H9 (cell line): ENCODE data around the gene DCTPP1. TPM values are rescaled to one million over a fixed set of nuclear protein-coding genes. Genes with fewer than 3 reads are reported as not detected.
A peak's percentile ranks its signal among the peaks of the same experiment; 100 is the strongest.

ENCODE experiments used
- DNase-seq: peaks from one replicate; pipeline ENCODE4 v3.0.0-alpha.2; 2017
- H2AFZ ChIP-seq: one replicate; pipeline ENCODE4 v1.6.1; 2013; ENCODE audit warnings: mild to moderate bottlenecking, low read length, control low read depth, moderate library complexity
- H2AK5ac ChIP-seq: 2 replicates; pipeline ENCODE4 v1.6.1; 2013; ENCODE audit warnings: low read length, control low read depth, mixed read lengths; ENCODE audit not compliant: insufficient read length
- H2BK120ac ChIP-seq: one replicate; pipeline ENCODE4 v1.6.1; 2013; ENCODE audit warnings: low read depth, mild to moderate bottlenecking, low read length, control low read depth, inconsistent platforms; ENCODE audit not compliant: poor library complexity, severe bottlenecking
- H2BK12ac ChIP-seq: 2 replicates; pipeline ENCODE4 v1.6.1; 2013; ENCODE audit warnings: low read length, control low read depth, mixed read lengths, low read depth; ENCODE audit not compliant: insufficient read length
- H2BK15ac ChIP-seq: 2 replicates; pipeline ENCODE4 v1.6.1; 2013; ENCODE audit warnings: low read depth, low read length, control low read depth
- H2BK20ac ChIP-seq: one replicate; pipeline ENCODE4 v1.6.1; 2013; ENCODE audit warnings: low read depth, mild to moderate bottlenecking, low read length, control low read depth, inconsistent platforms; ENCODE audit not compliant: poor library complexity, severe bottlenecking
- H2BK5ac ChIP-seq: 2 replicates; pipeline ENCODE4 v1.6.1; 2013; ENCODE audit warnings: low read length, control low read depth, mixed read lengths; ENCODE audit not compliant: insufficient read length
- H3K14ac ChIP-seq: 2 replicates; pipeline ENCODE4 v1.6.1; 2013; ENCODE audit warnings: low read length, control low read depth; ENCODE audit not compliant: insufficient read depth
- H3K18ac ChIP-seq: 2 replicates; pipeline ENCODE4 v1.6.1; 2013; ENCODE audit warnings: low read depth, mild to moderate bottlenecking, mixed read lengths, low read length, control low read depth; ENCODE audit not compliant: insufficient read length
- H3K23ac ChIP-seq: 2 replicates; pipeline ENCODE4 v1.6.1; 2013; ENCODE audit warnings: low read length, control low read depth, mixed read lengths, low read depth; ENCODE audit not compliant: insufficient read length
- H3K23me2 ChIP-seq: 2 replicates; pipeline ENCODE4 v1.6.1; 2013; ENCODE audit warnings: low read depth, mild to moderate bottlenecking, mixed read lengths, low read length, control low read depth; ENCODE audit not compliant: insufficient read length, poor library complexity, severe bottlenecking
- H3K27ac ChIP-seq: 2 replicates; pipeline ENCODE4 v1.5.1; 2013; ENCODE audit warnings: low read length, control low read depth, mixed read lengths, low read depth; ENCODE audit not compliant: insufficient read length
- H3K27me3 ChIP-seq: 2 replicates; pipeline ENCODE4 v1.6.1; 2013; ENCODE audit warnings: low read length, control low read depth, inconsistent platforms; ENCODE audit not compliant: insufficient read depth
- H3K4ac ChIP-seq: 2 replicates; pipeline ENCODE4 v1.6.1; 2013; ENCODE audit warnings: low read depth, mild to moderate bottlenecking, control low read depth, inconsistent platforms, low read length, moderate library complexity
- H3K4me1 ChIP-seq: 2 replicates; pipeline ENCODE4 v1.6.1; 2013; ENCODE audit warnings: low read length, control low read depth, inconsistent platforms; ENCODE audit not compliant: insufficient read depth
- H3K4me2 ChIP-seq: 2 replicates; pipeline ENCODE4 v1.6.1; 2013; ENCODE audit warnings: low read length, control low read depth, mixed read lengths; ENCODE audit not compliant: insufficient read length, insufficient read depth
- H3K56ac ChIP-seq: 2 replicates; pipeline ENCODE4 v1.6.1; 2013; ENCODE audit warnings: low read depth, mild to moderate bottlenecking, mixed read lengths, low read length, control low read depth; ENCODE audit not compliant: insufficient read length
- H3K79me1 ChIP-seq: 2 replicates; pipeline ENCODE4 v1.6.1; 2013; ENCODE audit warnings: low read depth, mild to moderate bottlenecking, moderate library complexity, low read length, control low read depth, inconsistent platforms; ENCODE audit not compliant: insufficient read depth, poor library complexity, severe bottlenecking
- H3K79me2 ChIP-seq: 2 replicates; pipeline ENCODE4 v1.6.1; 2013; ENCODE audit warnings: low read length, control low read depth, inconsistent platforms; ENCODE audit not compliant: insufficient read depth
- H3K9ac ChIP-seq: 2 replicates; pipeline ENCODE4 v1.6.1; 2013; ENCODE audit warnings: low read length, control low read depth, mixed read lengths; ENCODE audit not compliant: insufficient read length; ENCODE audit errors: extremely low read depth
- H3K9me3 ChIP-seq: one replicate; pipeline ENCODE4 v1.6.1; 2013; ENCODE audit warnings: low read depth, low read length, inconsistent platforms; ENCODE audit not compliant: control insufficient read depth
- H3T11ph ChIP-seq: one replicate; pipeline ENCODE4 v1.6.1; 2013; ENCODE audit warnings: mild to moderate bottlenecking, low read length, control low read depth, inconsistent platforms
- H4K20me1 ChIP-seq: one replicate; pipeline ENCODE4 v1.6.1; 2013; ENCODE audit not compliant: control insufficient read depth, insufficient read length, insufficient read depth
- H4K5ac ChIP-seq: 2 replicates; pipeline ENCODE4 v1.6.1; 2013; ENCODE audit warnings: low read depth, mild to moderate bottlenecking, mixed read lengths, low read length, control low read depth; ENCODE audit not compliant: insufficient read length
- H4K8ac ChIP-seq: replicated peaks from 2 replicates; pipeline ENCODE4 v1.6.1; 2013; ENCODE audit warnings: low read length, control low read depth, mixed read lengths, low read depth; ENCODE audit not compliant: insufficient read length
- H4K91ac ChIP-seq: 2 replicates; pipeline ENCODE4 v1.6.1; 2013; ENCODE audit warnings: low read depth, mild to moderate bottlenecking, moderate library complexity, mixed read lengths, low read length, control low read depth; ENCODE audit not compliant: insufficient read length
- H3K27ac Mint-ChIP-seq, 3 experiments: 2 replicates in 2 of 3; 3 replicates in 1 of 3; pipeline ENCODE4 v1.8.0; 2020 to 2021; ENCODE audit warnings: mixed read lengths in 3 of 3, mild to moderate bottlenecking in 1 of 3, moderate library complexity in 1 of 3
- H3K27me3 Mint-ChIP-seq: 2 replicates; pipeline ENCODE4 v1.8.0; 2021; ENCODE audit warnings: low read depth, mild to moderate bottlenecking, moderate library complexity, mixed read lengths
- H3K36me3 Mint-ChIP-seq, 3 experiments: 2 replicates in 2 of 3; 3 replicates in 1 of 3; pipeline ENCODE4 v1.8.0; 2020 to 2021; ENCODE audit warnings: low read depth in 3 of 3, mixed read lengths in 3 of 3; ENCODE audit not compliant: insufficient read depth in 1 of 3
- H3K4me1 Mint-ChIP-seq, 2 experiments: 2 replicates each; pipeline ENCODE4 v1.8.0; 2020; ENCODE audit warnings: mixed read lengths in 2 of 2
- H3K4me3 Mint-ChIP-seq, 2 experiments: 2 replicates in 1 of 2; 3 replicates in 1 of 2; pipeline ENCODE4 v1.8.0; 2020 to 2021; ENCODE audit warnings: mild to moderate bottlenecking in 2 of 2, mixed read lengths in 2 of 2, moderate library complexity in 1 of 2
- H3K9me3 Mint-ChIP-seq, 2 experiments: 2 replicates in 1 of 2; 3 replicates in 1 of 2; pipeline ENCODE4 v1.8.0; 2020; ENCODE audit warnings: mild to moderate bottlenecking in 2 of 2, mixed read lengths in 2 of 2, moderate library complexity in 1 of 2
- CTCF ChIP-seq: fragments of 200-600 bp; sonication (generic); conservative IDR thresholded peaks from 3 replicates; pipeline ENCODE4 v1.8.0; 2021; ENCODE audit warnings: antibody characterized with exemption, mild to moderate bottlenecking
- WGBS: extraction: QIAGEN DNeasy Blood & Tissue Kit; methylation state at CpG from one replicate; pipeline ENCODE4 v1.1.7; 2013; ENCODE audit warnings: missing lambda C conversion rate, low lambda C conversion rate, mixed read lengths; ENCODE audit not compliant: insufficient read length; ENCODE audit errors: extremely low coverage; 5-methylcytosine and 5-hydroxymethylcytosine counted together
- total RNA-seq: library from RNA; stranded (reverse); gene quantifications from 2 replicates; pipeline ENCODE4 v1.2.1, GENCODE V29; 2021

DCTPP1 gene
- total RNA-seq, 1 experiment from 2014 or later = 78.3 TPM

- no peak overlapping the region for H2BK120ac ChIP-seq
- WGBS = no CpG with 5 or more reads among the region's 31 CpGs
- H4K5ac ChIP-seq = no peak overlapping the region
- H3K14ac ChIP-seq = no peak overlapping the region
- H3K18ac ChIP-seq = no peak overlapping the region
- H3K4me2 ChIP-seq = peak overlapping the region; percentile 60
- no peak overlapping the region for H2AK5ac ChIP-seq
- H3K9ac ChIP-seq = no peak overlapping the region
- H2BK15ac ChIP-seq = no peak overlapping the region
- peak overlapping the region; percentile 49 to 75 for H3K4me3 Mint-ChIP-seq
- no peak overlapping the region for H4K8ac ChIP-seq
- DNase-seq = no peak
- no peak overlapping the region for H3T11ph ChIP-seq
- no peaks in the 10 kb centered on the region; the same call in none of the 2 replicates for H3K27me3 Mint-ChIP-seq
- H3K9me3 ChIP-seq = no peaks in the 10 kb centered on the region
- H3K23ac ChIP-seq = no peak overlapping the region
- no peak overlapping the region for H3K56ac ChIP-seq
- H3K23me2 ChIP-seq = peaks cover 8% of the 10 kb centered on the region
- H4K91ac ChIP-seq = no peak overlapping the region
- H4K20me1 ChIP-seq = no peaks in the 10 kb centered on the region
- H3K4ac ChIP-seq = no peak overlapping the region
- H2AFZ ChIP-seq = no peak overlapping the region
- no peak overlapping the region for H2BK12ac ChIP-seq
- peaks cover 24 to 50% (median 47%) of the 10 kb centered on the region in 3 experiments; a peak in 6 of 7 replicates for H3K36me3 Mint-ChIP-seq
- peaks cover 7 to 12% of the 10 kb centered on the region in 2 experiments for H3K4me1 Mint-ChIP-seq
- no peaks in the 10 kb centered on the region for H3K27me3 ChIP-seq
- no peaks in the 10 kb centered on the region for H3K79me2 ChIP-seq
- H3K79me1 ChIP-seq = no peaks in the 10 kb centered on the region
- H2BK20ac ChIP-seq = no peak overlapping the region
- no peak overlapping the region for H2BK5ac ChIP-seq
- H3K4me1 ChIP-seq = no peaks in the 10 kb centered on the region
- peak overlapping the region in 1 of 3 experiments; percentile 53; a peak in 1 of 7 replicates for H3K27ac Mint-ChIP-seq
- TF ChIP-seq CTCF = no peak
- no peak overlapping the region for H3K27ac ChIP-seq
- no peaks in the 10 kb centered on the region; a peak in 1 of 5 replicates for H3K9me3 Mint-ChIP-seq
Observed at GRCh38 chr16:30418350-30419181, 11.3 kb downstream of the DCTPP1 start.
